NOMO-1 treated with DMSO at 0.1 percent for 48 hours (cell line): Measurements from ENCODE around the gene CERS6.
"Not testable (repeated sequence)": the region's sequence is repeated elsewhere in the genome, so short reads cannot be mapped to it uniquely, and the experiment has no call there.

Source experiments
- DNase-seq: peaks from one replicate; lab custom pipeline; 2025; ENCODE audit not compliant: unreplicated experiment; lab: John Stamatoyannopoulos, UW

CERS6 gene

DNA sequence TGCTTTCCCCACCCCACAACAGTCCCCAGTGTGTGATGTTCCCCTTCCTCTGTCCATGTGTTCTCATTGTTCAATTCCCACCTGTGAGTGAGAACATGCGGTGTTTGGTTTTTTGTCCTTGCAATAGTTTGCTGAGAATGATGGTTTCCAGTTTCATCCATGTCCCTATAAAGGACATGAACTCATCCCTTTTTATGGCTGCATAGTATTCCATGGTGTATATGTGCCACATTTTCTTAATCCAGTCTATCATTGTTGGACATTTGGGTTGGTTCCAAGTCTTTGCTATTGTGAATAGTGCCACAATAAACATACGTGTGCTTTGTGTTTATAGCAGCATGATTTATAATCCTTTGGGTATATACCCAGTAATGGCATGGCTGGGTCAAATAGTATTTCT, 335.1 kb downstream of the CERS6 start:
- not testable (repeated sequence) for DNase-seq

DNA sequence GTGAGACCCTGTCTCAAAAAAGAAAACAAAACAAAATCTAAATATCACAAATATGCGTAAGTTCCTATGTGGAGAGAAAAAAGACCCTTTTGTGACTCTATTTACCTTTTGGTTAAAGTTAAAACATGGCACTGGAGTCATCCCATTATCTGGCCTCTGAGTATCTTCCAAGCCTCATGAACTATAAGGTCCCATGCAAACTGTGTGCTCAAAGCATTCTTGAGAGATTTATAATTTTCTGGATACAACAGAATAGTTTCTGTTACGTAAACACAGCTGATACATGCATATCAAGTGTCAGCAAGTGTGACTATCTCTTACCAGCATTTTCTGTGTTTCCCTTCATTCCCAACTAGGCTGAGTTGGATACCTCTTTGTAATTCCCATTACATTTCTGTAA, 337.5 kb downstream of the CERS6 start:
- DNase-seq: no peak

DNA sequence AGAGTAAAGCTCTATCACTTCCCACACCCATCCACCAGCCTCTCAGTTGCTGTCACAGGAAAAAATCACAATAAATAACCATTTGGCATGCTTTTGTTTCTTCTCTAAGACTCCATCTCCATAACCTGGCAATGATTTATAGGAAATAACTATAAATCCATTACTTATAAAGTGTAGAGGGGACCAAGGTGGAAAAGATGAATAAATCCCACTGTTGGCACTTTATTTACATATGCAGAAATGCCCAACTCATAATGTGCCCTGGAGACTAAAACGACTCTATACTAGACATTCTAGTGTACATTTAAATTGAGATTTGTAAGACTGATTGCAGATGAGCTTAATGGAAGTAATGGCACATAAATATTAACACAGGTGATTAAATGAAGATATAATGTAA, 338.9 kb downstream of the CERS6 start:
- no peak for DNase-seq

DNA sequence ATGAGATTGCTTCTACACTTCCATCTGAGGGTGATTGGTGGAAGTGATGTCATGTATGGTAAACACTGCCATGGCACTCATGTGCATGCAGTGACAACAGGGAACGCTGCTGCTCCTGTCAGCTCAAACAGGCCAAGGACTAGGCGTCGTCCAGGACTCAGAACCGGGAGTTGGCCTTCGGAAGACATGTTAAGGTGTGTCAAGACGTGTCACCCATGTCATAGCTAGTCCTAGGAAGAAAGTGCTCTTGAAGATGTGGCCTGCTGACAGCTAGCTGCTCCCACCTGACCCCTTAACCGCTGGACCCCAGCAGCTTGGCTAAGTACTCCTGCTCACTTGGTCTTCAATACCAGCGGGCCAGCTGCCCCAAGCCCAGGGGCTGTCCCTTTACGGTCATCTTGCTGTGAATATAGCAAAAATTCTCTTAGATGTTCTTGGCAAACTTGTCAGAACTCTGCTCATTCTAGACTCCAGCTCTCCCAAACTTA, 340.1 kb downstream of the CERS6 start:
- no peak for DNase-seq

DNA sequence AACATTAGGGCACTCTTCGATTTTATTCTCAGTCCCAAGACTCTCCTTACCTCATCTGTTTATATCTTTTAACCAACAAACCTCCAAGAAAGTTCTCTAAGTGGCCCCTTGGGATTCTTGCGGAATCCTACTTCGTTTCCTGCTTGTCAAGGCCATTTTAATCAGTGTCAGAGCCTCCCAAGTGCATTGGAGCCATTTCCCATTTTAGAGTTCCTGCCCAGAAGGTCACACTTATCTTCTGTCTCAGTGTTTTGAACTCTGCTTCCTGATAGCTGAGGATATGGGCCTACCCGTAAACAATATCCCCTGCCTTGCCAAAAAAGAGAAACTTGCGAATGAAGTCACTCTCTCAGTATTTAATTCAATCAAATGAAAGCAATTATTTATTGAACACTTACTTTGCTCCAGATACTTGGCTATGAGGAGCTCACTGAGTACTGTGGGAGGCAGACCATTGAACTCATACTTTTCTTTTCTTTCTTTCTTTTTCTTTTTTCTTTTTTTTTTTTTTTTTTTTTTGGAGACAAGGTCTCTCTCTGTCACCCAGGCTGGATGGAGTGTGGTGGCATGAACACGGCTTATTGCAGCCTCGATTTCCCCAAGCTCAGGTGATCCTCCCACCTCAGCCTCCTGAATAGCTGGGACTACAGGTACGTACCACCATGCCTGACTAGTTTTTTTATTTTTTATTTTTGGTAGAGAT, 340.7 kb downstream of the CERS6 start:
- no peak for DNase-seq

DNA sequence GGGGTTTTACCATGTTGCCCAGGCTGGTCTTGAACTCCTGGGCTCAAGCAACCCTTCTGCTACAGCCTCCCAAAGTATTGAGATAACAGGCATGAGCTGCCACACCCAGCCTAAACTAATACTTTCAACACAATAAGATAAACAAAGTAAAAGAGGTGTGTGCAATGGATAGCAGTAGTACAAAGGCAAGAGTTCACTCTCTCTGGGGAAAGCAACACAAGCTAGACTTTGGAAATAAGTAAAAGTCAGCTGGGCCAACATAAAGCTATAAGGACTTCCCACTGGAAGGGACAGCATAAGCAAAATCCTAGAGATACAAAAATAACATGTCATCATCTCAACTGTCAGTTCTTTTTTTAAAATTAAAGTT, 341.2 kb downstream of the CERS6 start:
- no peak for DNase-seq

DNA sequence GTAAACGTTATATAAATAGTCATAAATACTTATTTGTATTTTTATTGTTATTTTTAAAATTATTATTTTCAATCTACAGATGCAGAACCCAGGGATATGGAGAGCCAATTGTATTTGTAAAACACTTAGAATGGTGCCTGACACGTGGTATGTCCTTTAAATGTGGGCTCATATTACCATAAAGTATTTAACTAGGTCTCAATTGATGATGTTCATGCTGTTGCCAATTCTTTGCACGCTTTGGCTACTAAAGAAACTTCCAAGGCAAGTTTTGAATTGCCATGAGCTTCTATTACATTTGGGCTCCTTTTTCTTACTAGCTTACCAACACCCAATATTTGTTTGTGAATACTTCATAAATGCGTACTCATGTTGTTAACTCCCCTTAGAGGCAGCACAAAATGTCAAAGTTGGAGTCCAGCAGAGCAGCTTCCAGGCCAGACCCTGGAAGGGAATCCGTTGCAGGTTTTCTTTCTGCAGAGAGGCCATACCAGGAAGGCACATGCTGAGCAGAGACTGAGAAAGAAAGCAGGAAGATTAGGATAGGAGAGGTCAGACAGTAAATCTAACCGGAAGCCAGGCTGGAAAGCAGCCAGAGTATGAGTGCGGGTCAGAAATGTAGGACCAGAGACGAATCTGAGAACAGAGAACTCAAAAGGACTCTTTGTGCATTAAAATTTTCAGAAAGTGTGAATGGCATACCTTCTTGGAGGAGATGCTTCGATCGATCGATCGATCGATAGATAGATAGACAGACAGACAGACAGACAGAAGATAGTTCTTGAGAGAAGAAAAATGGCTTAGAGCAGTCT, 342.2 kb downstream of the CERS6 start:
- no peak for DNase-seq

DNA sequence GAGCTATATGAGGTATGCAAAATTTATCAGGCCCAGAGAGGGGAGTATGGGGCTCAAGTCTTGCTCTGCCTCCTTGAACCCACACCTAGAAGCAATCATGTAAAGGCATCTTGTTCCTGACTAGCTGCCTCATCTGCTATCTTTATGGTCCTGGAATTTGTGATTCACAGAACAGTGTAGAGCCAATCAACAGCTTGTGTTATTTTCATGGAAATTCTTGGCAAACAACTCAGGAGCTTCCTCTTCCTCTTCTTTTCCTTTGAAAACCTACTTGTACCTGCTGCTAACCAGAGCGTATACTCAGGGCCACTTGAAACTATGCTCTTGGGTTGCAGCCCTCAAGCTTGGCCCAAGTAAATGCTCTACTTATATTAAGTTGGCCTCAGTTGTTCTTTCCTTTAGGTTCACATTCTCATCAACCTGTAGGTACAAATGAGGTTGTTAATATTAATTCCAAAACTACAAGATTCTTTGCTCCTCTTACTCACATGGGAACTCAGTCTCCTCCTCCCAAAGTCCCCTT, 342.9 kb downstream of the CERS6 start:
- DNase-seq: no peak

DNA sequence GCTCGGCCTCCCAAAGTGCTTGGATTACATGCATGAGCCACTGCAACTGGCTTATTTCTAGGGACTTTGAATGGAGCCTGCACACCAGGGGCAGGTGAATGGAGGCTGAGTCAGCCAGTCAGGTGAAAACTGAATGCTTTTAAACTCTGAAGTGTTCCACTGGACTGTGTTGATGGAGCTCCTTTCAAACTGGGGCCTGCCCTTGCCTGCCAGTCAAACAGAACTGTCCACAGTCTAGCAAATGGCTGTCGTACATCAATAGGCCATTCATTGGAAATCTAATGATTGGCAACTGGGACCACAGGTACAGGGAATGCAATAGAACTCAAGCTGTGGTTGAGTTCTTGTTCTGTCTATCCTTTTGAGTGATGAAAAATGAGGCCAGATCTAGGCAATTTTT, 345.4 kb downstream of the CERS6 start:
- no peak for DNase-seq

DNA sequence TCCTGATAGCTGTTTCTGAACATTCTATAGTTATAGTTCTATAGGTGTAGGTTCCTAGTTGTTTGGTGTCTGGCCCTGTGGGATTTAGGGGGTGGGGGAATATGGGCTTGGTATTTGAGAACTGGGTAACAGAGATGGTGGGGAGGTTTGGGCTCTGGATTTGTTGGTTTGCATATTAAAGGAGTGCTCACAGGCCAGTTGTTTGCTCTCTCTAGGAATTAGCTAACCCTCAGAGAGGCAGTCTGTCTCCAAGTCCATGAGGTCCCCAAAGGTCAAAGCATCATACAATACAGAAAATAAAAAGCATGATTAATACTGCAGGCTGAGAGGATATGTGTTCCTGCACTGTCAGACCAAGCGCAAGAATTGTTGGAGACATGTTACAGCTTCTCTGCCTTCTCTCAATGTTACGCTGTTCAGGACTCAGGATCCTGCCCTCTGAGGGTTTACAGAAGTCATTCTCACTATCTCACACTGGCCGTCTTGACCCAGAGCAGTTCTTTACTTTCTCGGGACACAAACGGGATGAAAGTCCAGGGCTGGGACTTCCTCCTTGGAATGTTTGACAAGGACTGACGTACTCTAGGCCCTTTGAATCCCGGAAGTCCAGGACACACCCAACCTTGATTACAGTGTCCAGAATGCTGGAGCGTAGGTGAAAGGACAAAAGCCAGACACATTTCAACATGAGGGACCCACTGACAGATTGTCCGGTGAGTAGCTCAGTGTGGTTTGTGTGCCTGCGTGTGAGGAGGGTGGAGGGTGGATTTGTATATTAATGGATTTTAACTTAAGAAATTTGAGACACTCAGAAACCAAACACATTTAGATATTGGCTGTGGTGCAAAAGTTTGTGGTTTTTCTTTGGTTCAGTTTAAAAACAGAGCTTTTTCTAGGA, 346.1 kb downstream of the CERS6 start, which contains the start of gene NOSTRIN:
Gene NOSTRIN, plus strand, starts transcription at position 677 of the 898 bp plus-strand sequence. Its CDS starts 10 bp downstream, at position 687.
- no peak for DNase-seq

DNA sequence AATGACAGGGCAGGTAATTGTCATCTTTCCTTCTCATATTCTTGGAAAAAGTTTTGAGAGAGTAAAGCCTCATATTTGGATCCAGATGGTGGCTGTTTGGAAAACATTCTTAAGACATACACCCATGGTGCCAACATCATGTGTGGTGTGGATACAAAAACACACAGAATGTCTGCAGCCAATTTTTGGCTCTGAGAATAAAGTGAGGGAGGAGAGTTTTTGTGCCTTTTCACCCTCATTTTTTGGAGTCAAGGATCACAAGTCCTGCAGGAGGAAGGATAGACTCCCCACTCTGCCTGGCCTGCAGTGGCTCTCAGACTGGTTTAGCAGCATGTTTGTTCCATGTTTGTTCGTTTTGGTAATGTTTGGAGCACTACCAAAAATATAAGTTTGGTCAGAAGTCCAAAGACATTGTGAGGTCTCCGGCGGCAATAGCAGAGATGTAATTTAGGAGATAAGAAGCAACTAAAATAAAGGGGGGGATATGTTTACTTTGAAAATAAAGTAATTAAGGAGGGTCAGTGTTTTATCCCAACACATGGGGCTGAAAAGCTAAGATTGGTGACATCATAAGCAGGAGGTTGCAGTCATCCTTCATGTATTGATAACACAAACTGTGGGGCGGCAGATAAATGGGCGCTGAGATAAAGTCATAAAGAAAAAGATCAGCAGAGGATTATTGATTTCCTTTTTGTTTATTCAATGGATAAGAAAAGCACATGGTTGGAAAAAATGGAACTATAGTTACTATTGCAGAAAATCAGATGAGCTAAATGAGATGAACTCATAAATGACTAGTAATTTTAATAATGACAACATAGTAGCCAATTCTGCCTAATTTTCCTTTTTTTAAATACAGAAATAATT, 347.0 kb downstream of the CERS6 start:
- DNase-seq: no peak

DNA sequence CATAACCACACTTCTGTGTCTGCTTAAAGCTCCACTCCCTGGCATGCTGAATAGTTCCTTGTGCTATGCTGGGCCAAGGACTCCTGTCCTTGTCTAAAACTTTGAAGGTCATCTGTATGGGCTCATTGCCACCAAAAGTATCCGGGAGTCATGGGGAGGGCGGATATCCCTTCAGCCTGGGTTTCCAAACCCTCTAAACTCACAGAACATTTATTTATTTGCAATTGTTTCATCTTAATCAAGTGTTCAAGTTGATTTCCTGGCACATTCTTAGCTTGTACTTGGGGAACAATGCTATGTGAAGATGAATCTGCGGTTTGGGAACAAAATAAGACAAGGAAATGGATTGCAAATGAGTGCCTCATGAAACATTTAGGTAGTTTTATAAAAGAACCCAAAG, 348.1 kb downstream of the CERS6 start:
- DNase-seq: no peak

DNA sequence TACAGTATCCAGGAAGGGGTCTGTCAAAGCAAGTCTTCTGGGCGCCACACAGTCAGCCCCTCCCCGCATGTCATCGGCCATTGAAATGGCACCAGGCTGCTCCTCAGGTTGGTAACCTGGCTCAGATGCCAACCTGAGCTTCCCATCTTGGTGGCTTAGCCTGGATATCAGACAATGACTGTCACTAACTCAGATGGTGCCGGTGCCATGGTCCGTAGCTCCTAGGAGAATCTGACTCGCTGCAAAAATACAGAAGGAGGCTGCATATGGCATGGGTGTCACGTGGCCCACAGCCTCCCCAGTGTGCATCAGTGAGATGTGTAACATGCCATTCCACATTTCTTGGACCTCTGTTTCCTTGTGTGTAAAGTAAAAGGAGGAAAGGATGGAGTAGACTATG, 349.5 kb downstream of the CERS6 start:
- DNase-seq: no peak

DNA sequence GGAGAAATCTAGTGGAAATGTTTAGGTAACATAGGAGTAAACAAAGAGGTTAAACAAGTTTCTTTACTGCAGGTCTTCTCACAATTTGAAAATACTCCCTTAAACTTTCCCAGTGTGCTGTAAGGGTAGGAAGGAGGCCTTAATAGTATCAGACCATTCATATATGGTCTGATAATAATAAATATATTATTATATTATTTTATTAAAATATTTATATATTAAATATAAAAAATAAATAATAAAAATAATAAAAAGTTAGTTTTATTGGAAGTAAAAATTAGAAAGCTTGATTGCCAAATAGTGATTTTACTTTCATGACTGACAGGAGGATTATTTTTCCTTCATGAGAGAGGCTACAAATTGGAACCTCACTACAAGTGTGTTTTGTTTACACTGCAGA, 353.5 kb downstream of the CERS6 start:
- DNase-seq: no peak

DNA sequence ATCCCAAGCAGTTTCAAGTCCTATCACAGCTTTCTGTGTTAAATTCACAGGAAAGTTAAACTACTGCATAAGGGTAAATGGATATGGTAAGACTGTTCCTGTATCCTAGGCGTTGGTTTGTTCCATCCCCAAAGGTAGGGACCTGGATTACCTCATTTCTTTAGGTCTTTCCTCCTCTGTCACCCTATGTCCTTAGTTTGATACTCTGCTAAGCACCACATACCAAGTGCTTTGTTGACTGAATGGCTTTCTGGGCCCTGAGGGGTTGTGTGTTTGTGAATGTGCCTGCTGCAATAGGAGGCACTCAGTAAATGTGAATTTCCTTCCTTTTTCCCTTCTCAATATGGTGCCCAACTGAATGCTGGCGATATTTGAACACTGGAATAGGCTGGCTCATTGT, 354.2 kb downstream of the CERS6 start:
- no peak for DNase-seq

DNA sequence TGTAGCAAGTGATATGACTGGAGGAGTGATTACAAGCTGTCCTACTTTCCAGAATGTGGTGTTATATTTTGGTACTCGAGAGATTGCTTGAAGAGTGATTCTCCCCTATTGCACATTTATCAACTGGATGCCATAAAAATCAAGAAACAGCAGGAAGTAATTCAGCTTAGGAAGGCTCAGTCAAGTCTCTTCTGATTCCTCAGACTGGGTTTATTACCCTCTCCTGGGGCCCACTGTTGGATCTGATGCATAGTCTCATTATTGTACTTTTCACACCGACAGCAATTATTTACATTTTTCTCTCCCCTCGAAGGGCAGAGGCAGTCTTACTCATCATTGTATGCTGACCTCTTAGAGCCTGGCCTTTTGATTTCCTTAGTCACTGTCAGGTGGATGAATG, 355.6 kb downstream of the CERS6 start:
- DNase-seq: no peak

DNA sequence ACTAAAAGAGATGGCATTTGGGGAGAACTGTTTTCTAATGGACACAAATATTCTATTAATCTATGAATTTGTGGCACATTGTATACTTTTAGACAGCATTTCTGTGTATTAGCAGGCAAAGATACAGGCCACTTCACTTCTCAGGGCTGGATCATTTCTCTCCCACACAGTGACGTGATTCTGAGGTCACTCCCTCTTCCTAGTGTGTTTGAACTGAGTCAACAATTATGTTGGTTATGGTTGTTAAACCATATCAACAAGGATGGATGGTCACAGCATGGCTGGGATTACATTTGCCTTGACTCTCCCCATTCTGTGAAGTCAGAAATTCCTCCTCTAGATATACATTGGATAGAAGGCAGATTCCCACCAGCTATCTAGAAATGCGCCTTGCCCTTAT, 358.0 kb downstream of the CERS6 start:
- no peak for DNase-seq

DNA sequence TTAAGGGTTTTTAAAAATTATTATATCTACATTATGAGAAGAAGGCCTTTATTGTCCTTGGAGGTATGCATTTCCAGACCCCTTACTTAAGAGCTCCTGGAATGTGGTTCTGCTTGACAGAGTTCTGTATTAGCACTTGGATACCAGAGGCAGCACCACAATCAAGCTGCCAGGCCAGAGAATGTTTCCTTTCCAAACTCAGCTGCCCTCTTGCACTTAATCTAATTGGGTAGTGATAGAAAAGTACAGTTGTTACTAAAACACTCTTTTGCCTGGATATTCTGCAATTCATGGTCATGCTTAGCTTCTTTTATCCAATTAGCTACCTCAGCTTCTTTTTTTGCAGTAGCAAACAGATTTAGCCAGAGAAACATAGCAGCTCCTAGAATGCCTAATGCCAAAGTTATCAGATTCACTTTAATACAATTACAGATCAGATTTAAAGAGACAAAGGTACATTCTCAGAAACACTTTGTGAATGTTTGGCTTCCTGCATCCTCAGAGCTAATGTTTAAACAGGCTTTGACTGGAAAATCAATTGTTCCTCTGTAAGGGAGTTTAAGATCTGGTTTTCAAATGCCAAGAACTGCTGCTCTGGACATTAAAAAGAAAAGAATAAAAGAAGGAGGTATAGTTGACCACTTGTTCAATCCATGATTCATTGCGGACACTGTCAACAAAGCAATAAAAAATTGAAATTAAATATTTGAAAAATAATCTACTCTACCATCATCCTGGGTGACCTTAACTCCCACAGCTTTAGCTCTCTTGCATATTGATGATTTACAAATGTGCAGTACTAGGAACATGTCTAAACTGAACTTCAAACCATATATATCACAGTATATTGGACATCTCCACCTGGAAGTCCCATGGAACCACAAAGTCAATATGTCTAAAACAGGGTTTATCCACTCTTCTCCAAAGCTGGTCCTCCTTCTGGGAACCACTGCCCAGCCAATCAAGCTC, 359.2 kb downstream of the CERS6 start:
- DNase-seq: no peak

DNA sequence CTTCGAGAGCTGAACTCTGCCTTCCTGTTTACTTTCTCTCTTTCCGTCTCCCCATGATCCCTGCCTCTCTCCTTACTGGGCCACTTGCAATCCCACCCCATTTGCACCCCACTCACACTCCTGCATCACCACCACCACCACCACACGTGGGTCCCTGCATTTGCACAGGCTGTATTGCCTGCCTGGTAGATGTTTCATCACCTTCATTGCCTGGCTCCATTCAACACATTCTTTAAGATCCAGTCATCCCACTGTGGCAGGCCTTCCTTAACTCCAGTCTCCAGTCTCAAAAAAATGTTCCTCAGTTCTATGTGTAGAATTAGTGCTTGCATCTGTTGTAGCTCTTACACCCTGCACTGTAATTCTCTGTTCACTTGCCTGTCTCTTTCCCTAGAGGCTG, 360.3 kb downstream of the CERS6 start:
- no peak for DNase-seq
